Measurements from ENCODE around the gene EBF4.

The EBF4 gene

DNA sequence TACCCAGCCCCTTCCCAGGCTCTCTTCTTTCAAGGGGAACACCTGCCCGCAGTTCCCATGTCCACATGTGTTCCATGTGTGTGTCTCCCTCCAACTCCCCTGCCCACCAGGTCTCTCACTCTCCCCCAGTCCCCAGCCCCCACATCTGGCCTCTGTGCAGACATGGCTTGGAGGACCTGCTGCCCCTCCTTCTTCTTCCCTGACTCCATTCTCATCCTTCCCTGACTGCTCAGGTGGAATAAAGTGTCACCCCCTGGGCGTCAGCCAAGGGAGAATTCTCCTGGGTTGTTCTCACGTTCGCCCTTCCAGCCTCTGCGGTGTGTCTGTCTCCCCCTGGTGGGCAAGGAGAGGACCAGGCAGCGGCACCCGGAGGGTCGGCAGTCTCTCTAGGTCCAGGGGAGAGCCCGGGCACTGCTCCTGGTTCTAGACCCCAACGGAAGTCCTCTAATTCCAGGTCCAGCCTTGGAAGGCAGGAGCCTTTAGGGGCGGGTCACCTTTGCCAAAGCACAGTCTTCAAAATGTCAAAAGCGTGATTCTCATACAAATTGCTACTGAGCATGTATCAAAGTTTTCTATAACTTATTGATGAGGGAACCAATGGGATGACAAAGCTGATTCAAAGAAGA is 50.5 kb downstream of the EBF4 start:
- TF ChIP-seq CTCF (IDR thresholded peaks at IDR 0.05; ENCODE audit: low read length, missing control alignments): peak; percentile 96
- DNase-seq (ENCODE audit: low read depth): peak; percentile 68
- no peak overlapping the region for H3K4me3 ChIP-seq (replicated peaks; ENCODE audit: low read depth, low read length)

GRCh38 chr20:2745060-2745910 is 52.7 kb downstream of the EBF4 start:
- no peak for DNase-seq (ENCODE audit: low read depth)

GRCh38 chr20:2745936-2746635 is 53.5 kb downstream of the EBF4 start:
- no peak for TF ChIP-seq CTCF (IDR thresholded peaks at IDR 0.05; ENCODE audit: low read length, missing control alignments)
- H3K4me3 ChIP-seq (replicated peaks; ENCODE audit: low read depth, low read length): no peak overlapping the region
- no peak for DNase-seq (ENCODE audit: low read depth)

More at GRCh38 chr20:2745060-2745910, 52.7 kb downstream of the EBF4 start:
- H3K4me3 ChIP-seq (replicated peaks; ENCODE audit: low read depth, low read length): no peak overlapping the region
- TF ChIP-seq CTCF (IDR thresholded peaks at IDR 0.05; ENCODE audit: low read length, missing control alignments): no peak

DNA sequence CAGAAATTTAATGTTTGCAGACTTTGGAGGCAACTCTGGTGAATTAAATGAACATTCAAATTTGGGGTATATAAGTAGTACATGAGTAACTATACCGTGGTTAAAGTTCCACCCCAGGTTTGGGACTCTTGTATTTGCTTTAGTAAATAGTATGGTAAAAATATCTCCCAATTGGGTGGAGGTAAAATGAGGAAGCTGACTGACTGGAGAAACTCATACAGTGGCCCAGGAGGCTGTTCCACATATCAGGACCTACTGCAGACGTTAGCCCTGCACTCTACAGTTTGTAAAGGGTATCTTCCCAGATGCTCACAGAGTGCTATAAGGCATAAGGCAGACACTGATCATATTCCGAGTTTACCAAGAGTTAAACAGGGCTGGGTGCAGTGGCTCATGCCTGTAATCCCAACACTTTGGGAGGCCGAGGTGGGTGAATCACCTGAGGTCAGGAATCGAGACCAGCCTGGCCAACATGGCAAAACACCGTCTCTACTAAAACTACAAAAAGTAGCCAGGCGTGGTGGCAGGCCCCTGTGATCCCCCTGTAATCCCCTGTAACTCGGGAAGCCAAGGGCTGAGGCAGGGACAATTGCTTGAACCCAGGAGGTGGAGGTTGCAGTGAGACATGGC is 54.2 kb downstream of the EBF4 start:
- no peak for TF ChIP-seq CTCF (IDR thresholded peaks at IDR 0.05; ENCODE audit: low read length, missing control alignments)
- DNase-seq (ENCODE audit: low read depth): no peak
- H3K4me3 ChIP-seq (replicated peaks; ENCODE audit: low read depth, low read length): no peak overlapping the region

GRCh38 chr20:2747676-2748235 is 55.2 kb downstream of the EBF4 start:
- TF ChIP-seq CTCF (IDR thresholded peaks at IDR 0.05; ENCODE audit: low read length, missing control alignments): no peak
- DNase-seq (ENCODE audit: low read depth): no peak
- no peak overlapping the region for H3K4me3 ChIP-seq (replicated peaks; ENCODE audit: low read depth, low read length)

GRCh38 chr20:2748551-2749342 is 56.2 kb downstream of the EBF4 start:
- TF ChIP-seq CTCF (IDR thresholded peaks at IDR 0.05; ENCODE audit: low read length, missing control alignments): no peak
- DNase-seq (ENCODE audit: low read depth): no peak
- no peak overlapping the region for H3K4me3 ChIP-seq (replicated peaks; ENCODE audit: low read depth, low read length)

All from fibroblast of pulmonary artery (primary cell).